Activated naive CD8-positive, alpha-beta T cell treated with anti-CD3 and anti-CD28 coated beads, Interleukin-2, amount 50 U/mL, for 24 hours (primary cell): ENCODE measurements around the gene THOC2.
"Not testable (repeated sequence)": the region's sequence is repeated elsewhere in the genome, so short reads cannot be mapped to it uniquely, and the experiment has no call there.

Source experiments
- ATAC-seq: fragments of 150-1000 bp; cut with Tn5 transposase; one replicate; pipeline ENCODE4 v1.10.0; 2021
- DNase-seq: peaks from one replicate; pipeline ENCODE4 v3.0.0; 2021
- H3K27ac Mint-ChIP-seq: one replicate; pipeline ENCODE4 v1.8.0; 2021; ENCODE audit warnings: mild to moderate bottlenecking, mixed read lengths
- H3K27me3 Mint-ChIP-seq: one replicate; pipeline ENCODE4 v1.8.0; 2021; ENCODE audit warnings: mixed read lengths
- H3K36me3 Mint-ChIP-seq: one replicate; pipeline ENCODE4 v1.8.0; 2021; ENCODE audit warnings: low read depth, mixed read lengths
- H3K4me1 Mint-ChIP-seq: one replicate; pipeline ENCODE4 v1.8.0; 2021; ENCODE audit warnings: mixed read lengths
- H3K4me3 Mint-ChIP-seq: one replicate; pipeline ENCODE4 v1.8.0; 2021; ENCODE audit warnings: mild to moderate bottlenecking, moderate library complexity, mixed read lengths
- H3K9me3 Mint-ChIP-seq: one replicate; pipeline ENCODE4 v1.8.0; 2021; ENCODE audit warnings: mixed read lengths

The THOC2 gene

GRCh38 chrX:123590842-123591486 lies 141.9 kb downstream of the THOC2 start:
- ATAC-seq (no peak), DNase-seq (no peak)
- Mint-ChIP-seq H3K9me3 (no peaks in the 10 kb centered on the region), H3K27me3 (no peaks in the 10 kb centered on the region), H3K36me3 (no peaks in the 10 kb centered on the region), H3K4me1 (peaks cover 2% of the 10 kb centered on the region), H3K27ac (no peak overlapping the region), H3K4me3 (no peak overlapping the region)

- ATAC-seq (no peak), DNase-seq (no peak)
- Mint-ChIP-seq H3K9me3 (no peaks in the 10 kb centered on the region), H3K4me1 (peaks cover 2% of the 10 kb centered on the region), H3K4me3 (no peak overlapping the region), H3K27me3 (no peaks in the 10 kb centered on the region), H3K27ac (no peak overlapping the region), H3K36me3 (no peaks in the 10 kb centered on the region)
Observed at GRCh38 chrX:123588723-123589122, 144.1 kb downstream of the THOC2 start.

GRCh38 chrX:123581586-123581985 lies 151.3 kb downstream of the THOC2 start:
- Mint-ChIP-seq H3K4me3 (no peak overlapping the region), H3K27ac (no peak overlapping the region), H3K27me3 (no peaks in the 10 kb centered on the region), H3K36me3 (no peaks in the 10 kb centered on the region), H3K4me1 (no peaks in the 10 kb centered on the region), H3K9me3 (peaks cover 2% of the 10 kb centered on the region)
- ATAC-seq (no peak), DNase-seq (no peak)

- Mint-ChIP-seq H3K4me3 (no peak overlapping the region), H3K36me3 (no peaks in the 10 kb centered on the region), H3K27ac (no peak overlapping the region), H3K4me1 (no peaks in the 10 kb centered on the region), H3K27me3 (peaks cover 1% of the 10 kb centered on the region), H3K9me3 (peaks cover 5% of the 10 kb centered on the region)
- DNase-seq (no peak), ATAC-seq (no peak)
Observed at GRCh38 chrX:123580792-123581191, 152.1 kb downstream of the THOC2 start.

- not testable (repeated sequence) for H3K27me3 Mint-ChIP-seq, DNase-seq, ATAC-seq, H3K4me3 Mint-ChIP-seq, H3K36me3 Mint-ChIP-seq, H3K4me1 Mint-ChIP-seq, H3K27ac Mint-ChIP-seq
- peaks cover 18% of the 10 kb centered on the region for H3K9me3 Mint-ChIP-seq
Observed at GRCh38 chrX:123574027-123574426, 158.8 kb downstream of the THOC2 start.

DNA sequence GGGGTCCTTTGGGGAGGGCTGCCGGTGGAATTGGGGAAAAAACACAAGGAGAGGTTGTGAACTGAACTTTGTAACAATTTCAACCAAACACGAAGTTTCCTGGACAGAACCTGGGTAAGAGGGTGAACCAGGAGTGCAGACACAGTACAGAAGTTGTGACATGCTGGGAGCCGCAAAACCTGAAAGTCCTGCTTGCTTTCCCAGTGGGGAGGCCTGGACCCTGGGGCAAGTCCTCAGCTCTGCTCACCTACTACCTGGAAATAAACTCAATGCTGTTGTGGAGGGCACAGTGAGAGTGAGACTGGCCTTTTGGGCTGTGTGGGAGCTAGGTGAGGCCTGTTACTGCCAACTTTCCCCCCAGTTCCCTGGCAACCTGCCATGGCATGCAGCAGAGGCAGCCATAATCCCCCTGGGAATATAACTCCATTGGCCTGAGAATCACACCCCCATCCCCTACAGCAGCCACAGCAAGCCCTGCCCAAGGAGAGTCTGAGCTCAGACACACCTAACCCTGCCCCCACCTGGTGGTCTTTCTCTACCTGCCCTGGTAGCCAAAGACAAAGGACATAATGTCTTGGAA lies 162.8 kb downstream of the THOC2 start:
- no peak overlapping the region for H3K27ac Mint-ChIP-seq
- H3K4me1 Mint-ChIP-seq, result no peaks in the 10 kb centered on the region
- no peak for DNase-seq
- no peaks in the 10 kb centered on the region for H3K36me3 Mint-ChIP-seq
- H3K9me3 Mint-ChIP-seq, result peaks cover 13% of the 10 kb centered on the region
- no peak for ATAC-seq
- H3K27me3 Mint-ChIP-seq, result no peaks in the 10 kb centered on the region
- H3K4me3 Mint-ChIP-seq, result no peak overlapping the region

DNA sequence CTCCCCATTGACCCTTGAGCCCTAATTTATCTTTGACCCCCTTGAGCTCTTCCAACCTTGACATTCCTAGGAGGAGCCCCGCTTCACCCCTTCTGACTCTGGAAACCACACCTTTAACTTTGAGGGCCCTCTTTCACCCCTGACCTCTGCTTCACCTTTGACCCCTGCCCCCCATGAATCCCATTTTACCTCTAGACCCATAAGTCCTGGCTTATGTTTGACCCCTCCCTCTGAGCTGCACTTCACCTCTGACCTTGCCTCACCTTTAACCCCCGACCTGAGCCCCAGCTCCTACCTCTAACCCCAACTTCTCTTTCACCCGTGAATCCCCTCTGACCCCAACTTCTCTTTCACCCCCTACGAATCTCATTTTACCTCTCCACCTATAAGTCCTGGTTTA lies 169.7 kb downstream of the THOC2 start:
- H3K36me3 Mint-ChIP-seq, result no peaks in the 10 kb centered on the region
- no peak overlapping the region for H3K27ac Mint-ChIP-seq
- no peaks in the 10 kb centered on the region for H3K27me3 Mint-ChIP-seq
- H3K4me1 Mint-ChIP-seq, result no peaks in the 10 kb centered on the region
- DNase-seq, result no peak
- H3K4me3 Mint-ChIP-seq, result no peak overlapping the region
- no peak for ATAC-seq
- H3K9me3 Mint-ChIP-seq, result no peaks in the 10 kb centered on the region

DNA sequence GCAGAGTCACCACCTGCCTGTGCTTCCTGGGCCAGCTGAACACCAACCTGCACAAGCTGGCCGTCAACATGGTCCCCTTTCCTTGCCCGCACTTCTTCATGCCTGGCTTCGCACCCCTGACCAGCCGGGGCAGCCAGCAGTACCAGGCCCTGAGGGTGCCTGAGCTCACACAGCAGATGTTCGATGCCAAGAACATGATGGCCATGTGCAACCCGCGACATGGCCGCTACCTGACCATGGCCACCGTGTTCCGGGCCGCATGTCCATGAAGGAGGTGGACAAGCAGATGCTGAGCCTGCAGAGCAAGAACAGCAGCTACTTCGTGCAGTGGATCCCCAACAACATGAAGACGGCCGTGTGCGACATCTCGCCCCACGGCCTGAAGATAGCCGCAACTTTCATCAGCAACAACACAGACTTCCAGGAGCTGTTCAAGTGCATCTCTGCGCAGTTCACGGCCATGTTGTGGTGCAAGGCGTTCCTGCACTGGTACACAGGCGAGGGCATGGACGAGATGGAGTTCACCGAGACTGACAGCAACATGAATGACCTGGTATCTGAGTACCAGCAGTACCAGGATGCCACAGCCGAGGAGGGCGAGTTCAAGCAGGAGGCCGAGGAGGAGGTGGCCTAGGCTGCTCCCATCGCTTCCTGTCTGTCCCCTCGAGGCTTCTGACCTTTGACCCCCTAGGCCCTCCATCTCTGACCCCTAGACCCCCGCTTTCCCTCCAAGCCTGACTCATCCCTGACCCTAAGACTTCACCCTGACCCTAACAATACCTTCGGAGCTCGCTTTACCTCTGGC lies 170.3 kb downstream of the THOC2 start:
- no peak for ATAC-seq
- no peak for DNase-seq
- H3K27me3 Mint-ChIP-seq, result no peaks in the 10 kb centered on the region
- H3K4me3 Mint-ChIP-seq, result no peak overlapping the region
- no peaks in the 10 kb centered on the region for H3K36me3 Mint-ChIP-seq
- no peaks in the 10 kb centered on the region for H3K9me3 Mint-ChIP-seq
- no peak overlapping the region for H3K27ac Mint-ChIP-seq
- H3K4me1 Mint-ChIP-seq, result no peaks in the 10 kb centered on the region

DNA sequence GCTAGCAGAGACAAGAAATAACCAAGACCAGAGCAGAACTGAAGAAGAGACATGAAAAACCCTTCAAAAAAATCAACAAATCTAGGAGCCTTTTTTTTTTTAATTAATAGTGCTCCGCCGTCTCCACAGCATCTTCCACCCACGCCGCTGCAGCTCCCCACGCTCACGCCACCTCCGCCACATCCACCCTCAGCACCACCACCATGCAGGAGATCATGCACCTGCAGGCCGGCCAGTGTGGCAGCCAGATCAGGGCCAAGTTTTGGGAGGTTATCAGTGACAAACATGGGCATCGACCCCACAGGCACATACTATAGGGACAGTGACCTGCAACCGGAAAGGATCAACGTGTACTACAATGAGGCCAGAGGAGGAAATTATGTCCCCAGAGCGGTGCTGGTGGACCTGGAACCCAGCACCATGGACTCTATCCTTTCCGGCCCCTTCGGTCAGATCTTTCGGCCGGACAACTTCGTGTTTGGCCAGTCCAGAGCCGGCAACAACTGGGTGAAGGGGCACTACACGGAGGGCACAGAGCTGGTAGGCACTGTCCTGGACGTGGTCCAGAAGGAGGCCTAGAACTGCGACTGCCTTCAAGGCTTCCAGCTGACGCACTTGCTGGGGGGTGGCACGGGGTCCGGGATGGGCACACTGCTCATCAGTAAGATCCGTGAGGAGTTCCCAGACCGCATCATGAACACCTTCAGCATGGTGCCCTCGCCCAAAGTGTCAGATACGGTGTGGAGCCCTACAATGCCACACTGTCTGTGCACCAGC lies 171.2 kb downstream of the THOC2 start:
- Mint-ChIP-seq H3K4me1 (no peaks in the 10 kb centered on the region), H3K36me3 (no peaks in the 10 kb centered on the region), H3K9me3 (no peaks in the 10 kb centered on the region), H3K27me3 (no peaks in the 10 kb centered on the region), H3K4me3 (no peak overlapping the region), H3K27ac (no peak overlapping the region)
- ATAC-seq (no peak), DNase-seq (no peak)

DNA sequence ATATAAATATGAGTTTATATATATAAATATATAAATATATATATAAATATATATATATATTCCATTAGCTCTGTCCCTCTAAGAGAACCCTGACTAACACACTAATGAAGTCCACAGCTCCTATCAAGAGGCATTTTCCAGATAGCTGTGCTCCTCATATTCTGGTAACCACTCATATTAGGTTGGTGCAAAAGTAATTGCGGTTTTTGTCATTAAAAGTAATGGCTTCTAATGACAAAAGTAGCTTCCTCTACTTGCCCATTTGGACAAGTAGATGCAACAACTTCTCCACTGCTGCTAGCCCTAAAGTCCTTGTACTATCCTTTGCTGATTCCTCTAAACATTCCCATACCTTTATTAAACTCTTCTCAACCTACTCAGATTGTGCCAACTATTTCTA lies 182.0 kb downstream of the THOC2 start:
- Mint-ChIP-seq H3K4me1 (no peaks in the 10 kb centered on the region), H3K9me3 (no peaks in the 10 kb centered on the region), H3K27me3 (no peaks in the 10 kb centered on the region), H3K27ac (no peak overlapping the region), H3K36me3 (no peaks in the 10 kb centered on the region), H3K4me3 (no peak overlapping the region)
- no peak for DNase-seq
- no peak for ATAC-seq
